ENCODE results near the gene DVL2.

The DVL2 gene

DNA sequence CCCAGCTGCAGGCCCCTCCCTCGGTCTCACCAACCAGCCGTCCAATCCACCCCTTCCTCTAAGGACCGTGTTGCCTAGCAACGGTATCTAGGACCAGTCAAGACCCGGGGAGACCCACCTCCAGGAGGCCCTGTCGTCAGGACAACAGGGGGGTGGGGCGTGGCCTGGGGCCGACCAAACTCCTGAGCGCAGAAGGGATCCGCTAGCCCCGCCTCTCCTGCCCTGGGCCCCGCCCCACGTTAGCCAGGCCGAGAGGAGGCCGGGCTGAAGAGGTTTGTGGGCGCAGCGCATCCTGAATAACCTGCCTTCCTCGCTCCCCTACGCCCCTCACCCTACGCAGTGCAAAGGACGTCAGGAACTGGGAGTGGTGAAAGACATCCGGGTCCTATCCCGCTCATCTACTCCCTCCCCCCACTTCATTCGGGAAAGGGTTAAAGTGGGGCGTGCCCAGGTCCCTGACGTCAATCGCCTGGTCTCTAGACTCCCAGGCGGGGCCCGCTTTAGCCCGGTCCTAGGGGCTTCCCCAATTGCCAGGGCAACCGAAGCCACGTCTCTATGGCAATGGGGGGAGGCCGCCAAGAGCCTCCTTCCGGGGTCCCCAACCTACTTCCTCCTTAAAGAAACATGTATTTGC lies 29.4 kb downstream of the DVL2 start:
- H3K36me3 ChIP-seq (ENCODE audit: insufficient read depth, insufficient read length, low read length), result peaks cover 25% of the 10 kb centered on the region
- peak overlapping the region; percentile 32 for H3K9ac ChIP-seq (ENCODE audit: insufficient read length, low read depth)

DNA sequence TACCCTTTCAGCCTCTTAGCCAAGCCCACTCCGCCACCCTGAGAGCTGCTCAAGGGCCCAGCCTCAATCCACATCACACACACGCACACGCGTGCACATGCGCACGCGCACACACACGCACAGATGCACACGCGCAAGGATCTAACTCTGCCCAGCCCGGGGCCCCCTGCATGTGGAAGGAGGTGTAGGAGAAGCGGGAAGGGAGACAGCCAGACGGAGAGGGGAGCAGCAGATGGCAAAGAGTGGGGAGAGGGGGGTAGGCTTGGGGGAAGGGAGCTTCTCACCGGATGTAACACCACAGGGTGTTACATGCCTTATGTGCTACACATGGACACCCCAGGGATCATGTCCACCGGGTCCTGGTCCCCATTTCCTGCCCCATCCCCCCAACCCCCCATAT lies 30.0 kb downstream of the DVL2 start:
- TF ChIP-seq ZNF274 (IDR thresholded peaks at IDR 0.05; ENCODE audit: low read depth, low read length) (no peak), SUZ12 (IDR thresholded peaks at IDR 0.05; ENCODE audit: extremely low read depth, insufficient read depth, insufficient read length) (no peak), YY1 (IDR thresholded peaks at IDR 0.05; ENCODE audit: insufficient read depth, insufficient read length) (no peak)
- H3K27me3 ChIP-seq (ENCODE audit: insufficient read depth, insufficient read length), result no peaks in the 10 kb centered on the region
- H3K4me3 ChIP-seq (ENCODE audit: insufficient read length, low read depth), result no peak overlapping the region
- no peak overlapping the region for H3K9ac ChIP-seq (ENCODE audit: insufficient read length, low read depth)
- H3K4me1 ChIP-seq (ENCODE audit: insufficient read depth, insufficient read length), result peaks cover 8% of the 10 kb centered on the region
- DNase-seq (ENCODE audit: low read depth, low spot score), result no peak
- H3K36me3 ChIP-seq (ENCODE audit: insufficient read depth, insufficient read length, low read length), result peaks cover 25% of the 10 kb centered on the region
- H3K9me3 ChIP-seq (ENCODE audit: insufficient read depth, low read length), result no peaks in the 10 kb centered on the region

More for the DNA sequence above, 29.4 kb downstream of the DVL2 start:
- Histone ChIP-seq H3K27me3 (ENCODE audit: insufficient read depth, insufficient read length) (no peaks in the 10 kb centered on the region), H3K4me3 (ENCODE audit: insufficient read length, low read depth) (peak overlapping the region; percentile 34), H3K4me1 (ENCODE audit: insufficient read depth, insufficient read length) (peaks cover 8% of the 10 kb centered on the region), H3K9me3 (ENCODE audit: insufficient read depth, low read length) (no peaks in the 10 kb centered on the region)
- peak; percentile 85 for DNase-seq (ENCODE audit: low read depth, low spot score)
- TF ChIP-seq SUZ12 (IDR thresholded peaks at IDR 0.05; ENCODE audit: extremely low read depth, insufficient read depth, insufficient read length) (no peak), YY1 (IDR thresholded peaks at IDR 0.05; ENCODE audit: insufficient read depth, insufficient read length) (no peak), ZNF274 (IDR thresholded peaks at IDR 0.05; ENCODE audit: low read depth, low read length) (no peak)

DNA sequence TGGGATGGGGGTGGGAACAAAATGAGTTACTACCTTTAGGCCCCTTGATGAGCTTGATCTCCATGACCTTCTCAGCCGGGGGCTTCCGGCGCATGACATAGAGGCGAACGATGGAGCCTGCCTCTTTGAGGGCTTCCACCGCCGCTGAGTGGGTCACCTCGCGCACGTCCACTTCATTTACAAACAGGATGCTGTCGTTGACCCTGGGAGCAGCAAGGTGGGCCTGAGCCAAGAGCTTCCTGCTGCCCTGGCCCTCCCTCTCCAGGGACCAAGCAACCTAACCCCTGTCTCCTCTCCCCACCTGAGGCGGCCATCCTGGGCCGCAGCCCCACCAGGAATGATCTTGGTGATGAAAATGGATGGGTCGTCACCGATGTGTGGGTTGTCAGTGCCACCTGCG lies 30.9 kb downstream of the DVL2 start:
- H3K9ac ChIP-seq (ENCODE audit: insufficient read length, low read depth), result no peak overlapping the region
- peaks cover 2% of the 10 kb centered on the region for H3K4me1 ChIP-seq (ENCODE audit: insufficient read depth, insufficient read length)
- no peak for DNase-seq (ENCODE audit: low read depth, low spot score)
- no peak overlapping the region for H3K4me3 ChIP-seq (ENCODE audit: insufficient read length, low read depth)
- peaks cover 25% of the 10 kb centered on the region for H3K36me3 ChIP-seq (ENCODE audit: insufficient read depth, insufficient read length, low read length)
- TF ChIP-seq SUZ12 (IDR thresholded peaks at IDR 0.05; ENCODE audit: extremely low read depth, insufficient read depth, insufficient read length) (no peak), ZNF274 (IDR thresholded peaks at IDR 0.05; ENCODE audit: low read depth, low read length) (no peak), YY1 (IDR thresholded peaks at IDR 0.05; ENCODE audit: insufficient read depth, insufficient read length) (no peak)
- H3K27me3 ChIP-seq (ENCODE audit: insufficient read depth, insufficient read length), result no peaks in the 10 kb centered on the region
- H3K9me3 ChIP-seq (ENCODE audit: insufficient read depth, low read length), result no peaks in the 10 kb centered on the region

DNA sequence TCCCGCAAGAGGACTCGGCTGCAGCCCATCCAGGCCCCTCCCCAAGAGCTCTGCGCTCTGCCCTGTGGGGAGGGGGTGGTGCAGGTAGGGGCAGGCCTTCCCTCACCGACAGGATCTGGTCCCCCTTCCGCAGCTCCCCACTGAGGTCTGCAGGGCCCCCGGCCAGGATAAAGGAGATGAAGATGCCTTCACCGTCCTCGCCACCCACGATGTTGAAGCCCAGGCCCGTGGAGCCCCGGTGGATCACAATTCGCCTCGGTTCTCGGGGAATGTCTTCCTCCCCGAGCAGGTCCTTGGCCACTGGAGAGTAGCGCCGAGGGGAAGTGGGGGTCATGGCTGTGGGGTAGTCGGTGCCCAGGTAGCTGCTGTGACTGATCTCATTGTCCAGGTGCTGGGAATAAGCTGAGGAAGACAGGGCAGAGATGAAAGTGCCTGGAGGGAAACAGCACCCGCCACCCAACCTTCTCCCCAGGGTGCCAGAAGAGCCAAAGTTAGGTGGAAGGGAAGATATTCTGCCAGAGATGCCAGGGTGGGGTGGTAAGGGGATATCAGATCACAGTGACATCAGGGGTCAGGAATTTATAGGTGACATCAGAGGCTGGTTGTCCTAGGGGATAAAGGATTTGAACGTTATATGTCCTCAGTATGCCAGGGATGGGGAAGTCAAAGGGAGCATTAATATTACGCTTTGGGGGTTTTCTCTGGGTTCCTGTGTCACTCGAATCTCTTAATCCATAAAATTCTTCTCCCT lies 37.5 kb downstream of the DVL2 start:
- H3K4me3 ChIP-seq (ENCODE audit: insufficient read length, low read depth), result no peak overlapping the region
- TF ChIP-seq YY1 (IDR thresholded peaks at IDR 0.05; ENCODE audit: insufficient read depth, insufficient read length) (no peak), SUZ12 (IDR thresholded peaks at IDR 0.05; ENCODE audit: extremely low read depth, insufficient read depth, insufficient read length) (no peak), ZNF274 (IDR thresholded peaks at IDR 0.05; ENCODE audit: low read depth, low read length) (no peak)
- H3K4me1 ChIP-seq (ENCODE audit: insufficient read depth, insufficient read length), result peaks cover under 1% of the 10 kb centered on the region
- no peaks in the 10 kb centered on the region for H3K27me3 ChIP-seq (ENCODE audit: insufficient read depth, insufficient read length)
- DNase-seq (ENCODE audit: low read depth, low spot score), result no peak
- no peaks in the 10 kb centered on the region for H3K9me3 ChIP-seq (ENCODE audit: insufficient read depth, low read length)
- H3K36me3 ChIP-seq (ENCODE audit: insufficient read depth, insufficient read length, low read length), result peaks cover 48% of the 10 kb centered on the region
- no peak overlapping the region for H3K9ac ChIP-seq (ENCODE audit: insufficient read length, low read depth)

DNA sequence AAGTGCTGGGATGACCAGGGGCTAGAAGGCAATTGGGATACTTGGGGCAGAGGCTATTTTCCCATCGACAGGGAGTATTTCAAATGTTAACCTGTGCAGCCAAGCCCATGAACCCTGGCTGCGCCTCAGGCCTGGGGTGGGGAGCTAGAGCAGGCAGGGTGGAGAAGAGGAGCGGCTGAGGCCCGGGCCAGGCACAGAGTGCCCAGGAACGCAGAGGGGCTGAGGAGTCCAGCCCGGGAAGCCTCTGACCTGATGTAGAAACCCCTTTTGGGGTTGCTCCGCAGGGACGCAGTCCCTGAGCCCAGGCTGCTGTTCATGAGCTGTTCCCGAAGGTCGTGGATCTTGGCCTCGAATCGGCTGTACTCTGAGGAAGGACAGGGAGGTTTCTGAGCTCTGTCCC lies 38.3 kb downstream of the DVL2 start:
- no peak overlapping the region for H3K4me3 ChIP-seq (ENCODE audit: insufficient read length, low read depth)
- peaks cover 47% of the 10 kb centered on the region for H3K36me3 ChIP-seq (ENCODE audit: insufficient read depth, insufficient read length, low read length)
- H3K4me1 ChIP-seq (ENCODE audit: insufficient read depth, insufficient read length), result peaks cover 4% of the 10 kb centered on the region
- no peaks in the 10 kb centered on the region for H3K9me3 ChIP-seq (ENCODE audit: insufficient read depth, low read length)
- no peaks in the 10 kb centered on the region for H3K27me3 ChIP-seq (ENCODE audit: insufficient read depth, insufficient read length)
- DNase-seq (ENCODE audit: low read depth, low spot score), result no peak
- TF ChIP-seq SUZ12 (IDR thresholded peaks at IDR 0.05; ENCODE audit: extremely low read depth, insufficient read depth, insufficient read length) (no peak), YY1 (IDR thresholded peaks at IDR 0.05; ENCODE audit: insufficient read depth, insufficient read length) (no peak), ZNF274 (IDR thresholded peaks at IDR 0.05; ENCODE audit: low read depth, low read length) (no peak)
- H3K9ac ChIP-seq (ENCODE audit: insufficient read length, low read depth), result no peak overlapping the region

DNA sequence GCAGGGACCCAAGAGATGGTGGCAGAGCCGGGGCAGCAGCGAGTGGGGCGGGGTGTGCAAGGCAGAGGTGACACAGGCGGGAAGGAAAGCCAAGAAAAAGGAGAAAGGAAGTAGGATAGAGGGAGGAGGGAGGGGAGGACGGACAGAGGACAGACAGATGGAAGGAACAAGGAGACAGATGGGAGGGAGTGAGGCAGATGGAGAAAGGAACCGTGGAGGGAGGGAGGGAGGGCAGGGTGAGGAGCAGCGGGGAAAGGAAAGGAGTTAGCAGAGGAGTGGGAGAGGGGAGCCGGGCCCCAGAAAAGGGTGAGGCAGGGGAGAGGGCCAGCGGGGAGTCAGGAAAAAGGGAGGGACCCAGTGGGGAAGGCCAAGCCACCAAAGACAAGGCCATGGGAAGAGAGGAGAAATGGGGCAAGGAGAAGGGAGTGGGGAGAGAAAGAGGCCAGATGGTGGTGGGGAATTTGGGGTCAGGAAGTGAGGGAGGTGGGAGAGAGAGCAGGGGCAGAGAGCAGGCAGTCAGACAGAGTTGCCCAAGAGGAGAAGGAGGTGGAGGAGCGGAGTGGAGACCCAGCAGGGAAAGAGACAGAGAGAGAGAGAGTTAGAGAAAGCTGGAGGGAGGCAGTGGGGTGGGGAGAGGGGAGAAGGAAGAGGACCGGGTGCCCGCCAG lies 41.9 kb downstream of the DVL2 start:
- Histone ChIP-seq H3K9ac (ENCODE audit: insufficient read length, low read depth) (no peak overlapping the region), H3K27me3 (ENCODE audit: insufficient read depth, insufficient read length) (no peaks in the 10 kb centered on the region), H3K36me3 (ENCODE audit: insufficient read depth, insufficient read length, low read length) (peaks cover 49% of the 10 kb centered on the region), H3K9me3 (ENCODE audit: insufficient read depth, low read length) (no peaks in the 10 kb centered on the region), H3K4me3 (ENCODE audit: insufficient read length, low read depth) (no peak overlapping the region), H3K4me1 (ENCODE audit: insufficient read depth, insufficient read length) (peaks cover 6% of the 10 kb centered on the region)
- TF ChIP-seq ZNF274 (IDR thresholded peaks at IDR 0.05; ENCODE audit: low read depth, low read length) (no peak), YY1 (IDR thresholded peaks at IDR 0.05; ENCODE audit: insufficient read depth, insufficient read length) (no peak), SUZ12 (IDR thresholded peaks at IDR 0.05; ENCODE audit: extremely low read depth, insufficient read depth, insufficient read length) (no peak)
- DNase-seq (ENCODE audit: low read depth, low spot score), result no peak
